ENCODE results near the gene CPSF4L.

CPSF4L gene

GRCh38 chr17:73301369-73301768 lies 39.7 kb upstream of the CPSF4L start:
- no peaks in the 10 kb centered on the region; the same call in 1 of the 2 replicates for H3K79me2 ChIP-seq (ENCODE audit: low read length)
- no peak overlapping the region for H2AFZ ChIP-seq (ENCODE audit: low read length)
- no peaks in the 10 kb centered on the region for H3K9me2 ChIP-seq (replicated peaks; ENCODE audit: insufficient read depth, low read length)
- H3K27ac ChIP-seq (ENCODE audit: low read length): no peak overlapping the region
- no peaks in the 10 kb centered on the region for H4K20me1 ChIP-seq (ENCODE audit: insufficient read depth, low read length)
- H3K4me2 ChIP-seq (ENCODE audit: low read depth, low read length): no peak overlapping the region
- H3F3A ChIP-seq (ENCODE audit: insufficient read depth, low read length): no peaks in the 10 kb centered on the region
- no peaks in the 10 kb centered on the region for H3K4me1 ChIP-seq (ENCODE audit: low read length)
- H3K27me3 ChIP-seq (replicated peaks; ENCODE audit: insufficient read depth, low read length): no peaks in the 10 kb centered on the region
- H3K4me3 ChIP-seq (ENCODE audit: low read length): no peak overlapping the region
- DNase-seq: no peak
- TF ChIP-seq EZH2 (optimal IDR thresholded peaks at IDR 0.05; ENCODE audit: low read depth, low read length): no peak
- TF ChIP-seq EZH2phosphoT487 (IDR thresholded peaks at IDR 0.05; ENCODE audit: low read length): no peak
- no peak for TF ChIP-seq CTCF (IDR thresholded peaks at IDR 0.05; ENCODE audit: low read length)
- H3K9me3 ChIP-seq (replicated peaks; ENCODE audit: insufficient read depth, low read length): no peaks in the 10 kb centered on the region
- H3K36me3 ChIP-seq (replicated peaks; ENCODE audit: insufficient read depth, low read length): no peaks in the 10 kb centered on the region
- H3K9ac ChIP-seq (ENCODE audit: low read length): no peak overlapping the region

- Histone ChIP-seq H3K79me2 (ENCODE audit: low read length) (no peaks in the 10 kb centered on the region; the same call in 1 of the 2 replicates), H3K9me2 (replicated peaks; ENCODE audit: insufficient read depth, low read length) (no peaks in the 10 kb centered on the region), H3F3A (ENCODE audit: insufficient read depth, low read length) (no peaks in the 10 kb centered on the region), H3K4me1 (ENCODE audit: low read length) (no peaks in the 10 kb centered on the region), H3K27ac (ENCODE audit: low read length) (no peak overlapping the region), H3K4me2 (ENCODE audit: low read depth, low read length) (no peak overlapping the region), H3K27me3 (replicated peaks; ENCODE audit: insufficient read depth, low read length) (no peaks in the 10 kb centered on the region), H3K4me3 (ENCODE audit: low read length) (no peak overlapping the region), H2AFZ (ENCODE audit: low read length) (no peak overlapping the region), H3K36me3 (replicated peaks; ENCODE audit: insufficient read depth, low read length) (no peaks in the 10 kb centered on the region), H3K9me3 (replicated peaks; ENCODE audit: insufficient read depth, low read length) (no peaks in the 10 kb centered on the region), H3K9ac (ENCODE audit: low read length) (no peak overlapping the region), H4K20me1 (ENCODE audit: insufficient read depth, low read length) (no peaks in the 10 kb centered on the region)
- no peak for DNase-seq
- TF ChIP-seq EZH2phosphoT487 (IDR thresholded peaks at IDR 0.05; ENCODE audit: low read length) (no peak), CTCF (IDR thresholded peaks at IDR 0.05; ENCODE audit: low read length) (no peak), EZH2 (optimal IDR thresholded peaks at IDR 0.05; ENCODE audit: low read depth, low read length) (no peak)
Measured at GRCh38 chr17:73300392-73300791, 38.7 kb upstream of the CPSF4L start.

- DNase-seq: no peak
- no peak for TF ChIP-seq EZH2 (optimal IDR thresholded peaks at IDR 0.05; ENCODE audit: low read depth, low read length)
- no peak for TF ChIP-seq CTCF (IDR thresholded peaks at IDR 0.05; ENCODE audit: low read length)
- no peak for TF ChIP-seq EZH2phosphoT487 (IDR thresholded peaks at IDR 0.05; ENCODE audit: low read length)
- Histone ChIP-seq H3K9me3 (replicated peaks; ENCODE audit: insufficient read depth, low read length) (no peaks in the 10 kb centered on the region), H3K4me2 (ENCODE audit: low read depth, low read length) (no peak overlapping the region), H4K20me1 (ENCODE audit: insufficient read depth, low read length) (no peaks in the 10 kb centered on the region), H3K4me3 (ENCODE audit: low read length) (no peak overlapping the region), H3K36me3 (replicated peaks; ENCODE audit: insufficient read depth, low read length) (no peaks in the 10 kb centered on the region), H3F3A (ENCODE audit: insufficient read depth, low read length) (no peaks in the 10 kb centered on the region), H2AFZ (ENCODE audit: low read length) (no peak overlapping the region), H3K9me2 (replicated peaks; ENCODE audit: insufficient read depth, low read length) (no peaks in the 10 kb centered on the region), H3K9ac (ENCODE audit: low read length) (no peak overlapping the region), H3K27me3 (replicated peaks; ENCODE audit: insufficient read depth, low read length) (no peaks in the 10 kb centered on the region), H3K27ac (ENCODE audit: low read length) (no peak overlapping the region), H3K79me2 (ENCODE audit: low read length) (no peaks in the 10 kb centered on the region), H3K4me1 (ENCODE audit: low read length) (no peaks in the 10 kb centered on the region)
Measured at GRCh38 chr17:73297934-73298861, 36.5 kb upstream of the CPSF4L start.

Measured in MM.1S (cell line).